CD4-positive, alpha-beta T cell treated with Interferon alpha-2 for 1 hour (primary cell): ENCODE measurements around the gene SLC31A1.

Source experiments
- DNase-seq, 2 donors: peaks; one replicate each; pipeline ENCODE4 v3.0.0-alpha.2; 2020 to 2022

Gene SLC31A1

DNA sequence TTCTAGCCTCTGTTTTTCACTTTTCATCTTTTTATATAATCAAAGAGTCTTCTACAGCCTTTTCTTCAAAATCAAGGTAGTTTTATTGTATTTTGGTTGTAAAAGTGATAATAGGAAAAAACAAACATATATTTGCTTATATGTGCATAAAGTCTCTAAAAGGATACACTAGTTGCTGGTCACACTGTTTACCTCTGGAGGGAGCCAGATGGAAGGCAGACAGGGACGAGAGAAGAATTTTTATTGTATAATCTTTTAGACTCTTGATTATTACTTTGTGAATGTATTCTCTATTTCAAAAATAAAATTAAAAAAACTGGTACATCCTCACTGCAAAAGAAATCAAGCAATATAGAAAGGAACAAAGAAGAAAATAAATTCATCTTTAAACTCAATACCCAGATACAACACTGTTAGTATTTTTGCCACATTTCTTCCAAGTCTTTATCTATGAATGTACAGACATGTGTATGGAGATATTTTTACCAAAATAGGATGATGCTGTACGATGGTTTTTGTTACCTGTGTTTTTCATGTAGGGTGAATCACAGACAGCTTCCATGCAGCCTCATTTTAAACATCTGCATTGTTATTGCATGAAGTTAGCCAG, 88.0 kb downstream of the SLC31A1 start:
- DNase-seq: peak in 1 of 2 donors; percentile 56

DNA sequence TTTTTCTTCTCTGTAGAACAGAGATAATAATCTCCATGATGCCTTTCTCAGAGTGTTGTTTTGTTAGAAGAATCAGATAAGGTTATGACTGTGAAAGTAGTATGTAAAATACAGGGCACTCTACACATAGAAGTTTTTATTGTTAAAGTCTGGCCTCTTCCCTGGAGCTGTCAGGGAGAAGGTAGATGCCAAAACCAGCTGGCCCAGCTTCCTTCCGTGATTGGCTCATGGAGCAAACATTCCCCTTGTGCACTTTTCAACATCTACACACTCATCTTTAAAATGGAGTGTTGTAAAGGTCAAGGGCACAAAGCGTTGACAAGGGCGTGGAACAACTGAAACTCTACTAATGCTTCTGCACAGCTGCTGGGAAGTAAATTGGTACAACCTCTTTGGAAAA, 89.2 kb downstream of the SLC31A1 start:
- DNase-seq: no peak

DNA sequence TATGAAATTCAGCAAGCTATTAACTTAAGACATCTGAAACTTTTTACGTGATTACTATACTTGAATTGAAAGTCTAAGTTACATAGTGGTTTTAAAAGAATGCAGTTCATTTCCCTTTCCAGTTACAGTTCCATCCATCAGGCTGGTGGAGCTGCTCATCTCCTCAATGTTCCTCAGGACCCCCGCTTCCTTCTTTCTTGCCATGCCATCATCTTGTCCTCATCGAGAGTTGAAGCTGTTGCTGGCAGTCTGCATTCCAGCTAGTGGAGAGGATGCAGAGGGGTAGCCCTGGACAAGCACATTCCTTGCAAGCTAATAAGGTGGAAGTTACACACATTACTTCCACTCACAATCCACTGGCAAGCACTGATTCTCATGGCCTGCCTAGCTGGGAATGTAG, 90.6 kb downstream of the SLC31A1 start:
- DNase-seq: no peak

DNA sequence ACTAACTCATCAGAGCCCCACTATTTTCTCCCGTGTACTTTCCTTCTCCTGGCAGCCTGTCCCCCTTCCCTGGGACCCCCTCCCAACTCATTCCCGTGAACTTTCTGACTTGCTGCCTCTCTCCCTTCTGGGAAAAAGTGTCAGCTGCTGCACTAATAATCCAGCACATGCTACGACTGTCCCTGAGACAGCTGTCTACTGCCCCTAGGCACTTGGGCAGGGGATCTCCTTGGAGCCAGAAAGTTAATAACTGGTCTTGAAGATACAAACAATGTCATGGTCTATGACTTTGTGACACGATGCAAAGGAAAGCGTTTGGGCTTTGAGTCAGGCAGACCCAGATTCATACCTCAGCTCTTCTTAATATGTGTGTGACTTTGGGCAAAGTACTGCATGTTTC, 91.9 kb downstream of the SLC31A1 start:
- no peak for DNase-seq
